Retina (tissue), 1 donor: ENCODE data around the gene PRRC2B.

Source experiments
- DNase-seq: peaks from one replicate; pipeline ENCODE4 v3.0.0-alpha.2; 2016

PRRC2B gene

GRCh38 chr9:131410044-131410491 lies 16.2 kb downstream of the PRRC2B start:
- DNase-seq = no peak

DNA sequence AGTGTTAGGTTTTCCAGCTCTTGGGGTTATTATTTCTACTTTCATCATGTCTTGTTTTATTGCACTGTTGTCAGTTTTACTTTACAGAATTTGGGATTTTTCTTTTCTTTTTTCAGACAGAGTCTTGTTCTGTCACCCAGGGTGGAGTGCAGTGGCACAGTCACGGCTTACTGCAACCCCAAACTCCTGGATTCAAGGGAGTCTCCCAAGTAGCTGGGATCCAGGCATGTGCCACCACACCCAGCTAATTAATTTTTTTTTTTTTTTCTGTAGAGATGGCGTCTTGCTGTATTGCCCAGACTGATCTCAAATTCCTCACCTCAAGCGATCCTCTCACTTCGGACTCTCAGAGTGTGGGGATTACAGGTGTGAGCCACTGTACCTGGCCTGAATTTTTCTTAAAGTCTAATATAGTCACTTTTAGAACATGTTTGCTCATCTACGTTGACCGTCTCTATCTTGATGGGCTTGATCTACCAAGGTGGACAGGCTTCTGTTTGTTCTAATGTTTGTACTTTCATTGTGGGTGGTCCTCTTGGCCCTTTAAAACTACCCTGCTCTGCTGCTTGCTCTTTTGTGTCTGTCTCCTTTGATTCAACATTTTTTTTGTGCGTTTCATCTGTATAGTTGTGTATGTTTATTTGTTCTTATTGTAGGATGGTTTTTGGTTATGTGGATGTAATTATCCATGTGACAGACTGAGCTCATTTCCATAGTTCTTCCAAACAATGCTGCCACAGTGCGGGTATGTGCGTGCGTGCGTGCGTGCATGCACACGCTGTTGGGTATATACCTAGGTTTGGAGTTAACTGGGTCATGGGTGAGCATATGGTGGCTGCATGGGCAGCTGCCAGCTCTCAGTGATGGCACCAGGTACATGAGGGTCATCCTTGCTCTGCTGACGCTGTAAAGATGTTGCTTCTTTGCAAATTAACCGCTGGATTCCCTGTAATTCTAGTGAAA lies 18.1 kb downstream of the PRRC2B start:
- DNase-seq = no peak

DNA sequence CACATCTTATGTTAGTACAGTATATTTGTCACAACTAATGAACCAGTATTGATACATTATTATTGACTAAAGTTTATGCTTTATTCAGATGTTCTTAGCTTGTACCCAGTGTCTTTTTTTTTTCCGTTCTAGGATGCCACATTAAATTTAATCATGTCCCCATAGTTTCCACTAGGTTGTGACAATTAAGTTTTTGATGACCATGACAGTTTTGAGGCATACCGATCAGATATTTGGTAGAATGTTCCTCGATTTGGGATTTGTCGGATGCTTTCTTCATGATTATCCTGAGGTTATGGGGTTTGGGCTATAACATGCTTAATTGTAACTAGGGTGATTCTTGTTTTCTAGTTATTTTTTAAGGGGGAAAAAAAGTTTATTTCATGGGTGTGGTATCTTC lies 22.6 kb downstream of the PRRC2B start:
- no peak for DNase-seq

GRCh38 chr9:131417264-131418142 lies 23.6 kb downstream of the PRRC2B start:
- DNase-seq = no peak

DNA sequence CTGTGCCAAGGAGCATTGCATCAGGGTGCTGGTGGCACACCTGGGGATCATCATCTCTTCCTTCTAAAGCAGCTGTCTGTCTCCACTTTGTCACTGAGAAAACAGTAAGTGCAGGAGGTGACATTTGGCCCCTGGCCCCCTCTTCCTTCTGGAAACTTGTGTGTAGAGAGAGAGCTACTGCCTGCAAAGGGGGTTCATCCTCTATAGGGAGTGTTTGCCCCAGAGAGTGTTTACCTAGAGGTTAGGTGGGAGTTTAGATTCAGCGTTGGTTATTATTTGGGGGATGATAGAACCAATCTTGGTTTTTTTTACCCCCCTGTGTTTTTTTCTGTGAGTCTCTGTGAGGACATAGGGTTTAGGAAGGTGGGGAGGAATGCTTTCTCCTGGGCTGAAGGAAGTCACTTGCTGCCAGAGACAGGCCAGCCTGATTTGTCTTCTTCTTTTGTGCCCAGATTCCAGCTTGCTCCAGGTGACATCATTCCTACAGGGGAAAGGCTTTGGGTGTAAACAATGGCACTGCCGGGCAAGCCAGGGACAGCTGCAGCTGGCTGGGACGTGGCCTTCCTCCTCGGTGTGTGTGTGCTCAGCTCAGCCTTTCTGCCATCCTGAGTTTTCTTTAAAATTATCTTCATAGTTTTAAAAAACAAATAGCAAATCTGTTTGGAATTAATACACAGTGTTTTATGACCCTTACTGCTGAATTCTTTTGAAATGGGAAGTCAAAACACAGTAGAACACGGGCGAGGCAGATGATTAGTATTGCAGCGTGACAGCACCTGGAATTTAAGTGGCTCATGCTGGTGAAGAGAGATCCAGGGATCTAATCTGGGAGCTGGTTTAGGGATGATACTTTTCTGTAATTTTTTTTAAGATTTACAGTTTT lies 24.5 kb downstream of the PRRC2B start:
- DNase-seq = peak; percentile 48

DNA sequence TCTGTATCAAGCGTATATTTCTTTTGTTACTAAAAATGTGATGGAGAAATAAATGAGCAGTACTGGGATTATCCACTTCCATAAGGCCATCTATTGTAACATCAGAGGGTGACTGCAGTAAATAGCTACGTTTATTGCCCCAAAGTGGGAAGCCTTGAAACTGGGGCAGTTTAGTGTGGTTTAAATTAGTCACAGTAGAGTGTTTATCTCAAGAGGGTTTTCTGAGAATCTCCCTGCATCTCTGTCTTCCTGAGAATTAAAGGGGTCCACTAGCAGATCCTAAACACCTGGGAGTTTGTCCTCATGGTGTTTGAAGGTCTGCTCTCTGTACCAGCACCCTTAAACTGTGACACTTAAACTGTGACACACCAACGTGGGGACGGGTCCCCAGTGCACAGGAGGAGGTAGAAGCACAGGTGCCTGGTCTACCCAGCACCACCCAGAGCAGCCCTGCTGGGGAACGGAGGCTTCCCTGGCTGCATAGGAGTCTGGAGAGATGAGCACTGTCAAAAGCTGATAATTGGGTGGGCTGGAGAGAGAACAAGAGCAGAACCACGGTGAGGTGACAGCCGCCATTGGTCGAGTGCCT lies 25.2 kb downstream of the PRRC2B start:
- no peak for DNase-seq

GRCh38 chr9:131419716-131420115 lies 25.8 kb downstream of the PRRC2B start:
- DNase-seq = no peak

DNA sequence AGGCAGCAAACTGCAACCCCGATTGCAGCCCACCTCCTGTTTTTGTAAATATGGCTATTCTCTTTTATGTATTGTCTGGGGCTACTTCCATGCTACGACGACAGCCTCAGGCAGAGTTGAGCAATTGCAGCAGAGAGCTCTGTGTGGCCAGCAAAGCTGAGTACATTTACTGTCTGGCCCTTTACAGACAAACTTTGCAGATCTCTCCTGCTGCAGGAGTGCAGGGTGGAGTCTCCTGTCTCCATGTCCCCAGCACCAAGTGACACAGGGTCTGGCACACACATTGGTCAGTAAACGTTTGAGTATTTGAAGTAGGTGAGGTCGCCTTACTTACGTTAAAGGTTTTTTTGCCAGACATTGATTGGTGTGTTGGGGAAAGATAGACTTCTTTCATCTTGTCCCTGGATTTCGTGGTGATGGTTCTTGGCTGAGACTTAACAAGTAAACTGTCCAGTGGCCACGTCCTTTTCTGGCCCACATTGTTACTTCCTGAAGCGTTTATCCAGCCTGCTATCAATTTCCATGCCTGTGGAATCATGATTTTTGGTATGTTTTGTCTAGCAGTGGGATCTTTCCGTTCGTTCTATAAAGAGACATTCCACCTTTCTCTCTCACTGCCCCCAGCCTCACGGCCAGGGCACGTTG lies 27.2 kb downstream of the PRRC2B start:
- DNase-seq = no peak

DNA sequence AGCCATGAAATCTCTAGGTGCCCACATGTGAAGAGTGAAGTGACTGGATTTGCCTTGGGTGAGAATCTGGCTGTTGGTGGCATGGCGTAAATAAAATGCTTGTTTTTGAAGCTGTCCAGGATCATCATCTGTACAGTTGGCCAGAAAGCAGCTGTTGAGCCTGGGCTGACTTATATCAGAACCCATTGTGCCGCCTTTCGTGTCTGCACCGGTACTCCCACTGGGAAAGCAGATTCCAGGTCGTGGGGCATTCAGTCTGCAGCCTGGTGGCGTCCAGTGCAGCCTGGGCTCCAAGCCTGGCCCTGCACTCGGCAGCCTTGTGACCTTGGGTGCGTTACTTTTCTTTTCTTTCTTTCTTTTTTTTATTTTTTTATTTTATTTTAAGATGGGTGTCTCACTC lies 27.8 kb downstream of the PRRC2B start:
- no peak for DNase-seq

- DNase-seq = no peak
Measured at GRCh38 chr9:131422241-131422792, 28.4 kb downstream of the PRRC2B start.

DNA sequence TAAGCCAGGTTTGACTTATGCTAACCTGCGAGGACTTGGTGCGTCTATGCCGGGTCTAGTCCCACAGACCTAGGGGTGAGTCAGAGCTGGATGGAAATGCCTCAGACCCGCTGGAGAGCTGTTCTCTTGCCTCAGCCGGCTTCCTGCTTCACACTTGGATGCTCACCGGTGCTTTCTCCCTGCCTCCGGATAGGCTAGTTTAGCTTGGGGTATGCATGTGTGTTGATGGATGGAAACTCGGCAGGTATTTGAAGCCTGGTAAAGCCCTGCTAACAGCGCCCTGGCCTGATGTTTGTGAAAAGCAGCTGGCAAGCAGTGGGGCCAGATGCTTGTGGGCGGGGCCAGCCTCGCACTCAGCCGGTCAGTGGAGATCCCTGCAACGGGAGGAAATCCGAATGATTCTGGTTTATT lies 29.3 kb downstream of the PRRC2B start:
- DNase-seq = no peak

- no peak for DNase-seq
Measured at GRCh38 chr9:131426545-131426944, 32.7 kb downstream of the PRRC2B start.

DNA sequence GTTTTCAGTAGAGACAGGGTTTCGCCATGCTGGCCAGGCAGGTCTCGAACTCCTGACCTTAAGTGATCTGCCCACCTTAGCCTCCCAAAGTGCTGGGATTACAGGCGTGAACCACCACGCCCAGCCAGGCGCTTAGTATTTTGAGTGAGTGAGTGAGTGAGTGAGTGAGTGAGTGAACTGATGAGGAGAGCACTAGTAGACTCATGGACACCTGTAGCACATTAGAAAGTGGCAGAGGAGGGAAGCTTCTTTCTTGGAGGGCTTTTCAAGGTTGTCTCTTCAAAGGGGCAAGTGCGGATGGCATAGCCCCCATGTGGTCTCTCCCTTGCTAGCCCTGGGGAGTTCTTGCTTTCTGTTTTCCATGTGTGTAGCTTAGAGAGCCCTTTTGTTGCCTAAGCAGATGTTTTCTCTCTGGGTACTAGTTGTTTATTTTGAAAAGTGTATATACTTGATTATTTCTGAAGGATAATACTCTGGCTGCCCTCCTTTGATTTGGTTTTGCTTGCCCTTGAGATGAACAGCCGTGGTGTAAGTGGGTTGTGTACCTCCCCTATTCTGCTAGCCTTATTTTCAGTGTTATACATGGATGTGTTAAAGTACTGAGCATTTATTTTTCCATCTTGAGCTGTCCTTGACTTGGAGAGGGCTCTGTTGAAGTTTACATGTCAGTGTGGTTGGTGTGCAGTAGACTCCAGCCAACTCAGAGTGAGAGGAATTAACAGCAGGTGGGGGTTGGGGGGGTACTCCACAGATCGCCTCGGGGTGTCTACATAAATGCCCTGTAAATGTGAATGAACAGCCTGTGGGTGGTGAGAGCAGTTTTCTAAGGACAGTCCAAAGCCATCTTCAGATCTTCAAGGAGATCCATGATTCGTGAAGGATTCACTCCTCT lies 35.5 kb downstream of the PRRC2B start:
- no peak for DNase-seq

- DNase-seq = no peak
Measured at GRCh38 chr9:131432050-131432449, 38.2 kb downstream of the PRRC2B start.

- DNase-seq = no peak
Measured at GRCh38 chr9:131432597-131433301, 38.9 kb downstream of the PRRC2B start.

DNA sequence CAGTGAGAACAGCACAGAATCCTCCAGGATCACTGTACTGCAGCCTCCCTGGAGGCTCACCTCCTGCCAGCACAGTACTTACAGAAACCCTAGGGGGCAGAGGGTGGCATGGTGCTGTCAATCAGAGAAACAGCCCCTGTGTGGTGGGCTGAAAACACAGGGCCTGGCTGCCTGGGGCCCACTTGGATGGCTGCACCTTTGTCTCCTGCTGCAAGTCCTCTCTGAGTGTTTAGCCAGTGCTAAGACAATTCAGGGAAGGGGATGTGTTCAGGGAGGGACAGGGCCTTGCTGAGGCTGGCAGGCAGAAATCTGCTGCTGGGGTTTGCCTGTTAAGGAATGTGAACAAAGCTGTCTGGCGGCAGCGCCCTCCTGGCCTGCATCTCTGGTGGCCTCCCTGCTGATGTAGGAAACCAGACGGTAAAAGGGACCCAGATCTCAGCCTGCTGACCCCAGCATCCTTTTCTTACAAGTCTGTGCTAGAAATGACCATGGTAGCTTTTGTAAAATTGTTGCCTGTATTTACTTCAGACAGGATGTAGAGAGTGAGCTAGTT lies 39.5 kb downstream of the PRRC2B start:
- no peak for DNase-seq

- no peak for DNase-seq
Measured at GRCh38 chr9:131434673-131435072, 40.8 kb downstream of the PRRC2B start.

GRCh38 chr9:131436376-131436775 lies 42.5 kb downstream of the PRRC2B start:
- DNase-seq = no peak

- no peak for DNase-seq
Measured at GRCh38 chr9:131436865-131437271, 43.0 kb downstream of the PRRC2B start.
